GM21390 (cell line): ENCODE measurements around the gene RASAL1.

Source experiments
- ATAC-seq: cut with Tn5 transposase; IDR thresholded peaks from one replicate; pipeline ENCODE4 v1.9.1; 2021; ENCODE audit not compliant: unreplicated experiment

The RASAL1 gene

GRCh38 chr12:113162102-113163029 lies 26.8 kb upstream of the RASAL1 start:
- ATAC-seq, result no peak

GRCh38 chr12:113161415-113162016 lies 26.0 kb upstream of the RASAL1 start:
- no peak for ATAC-seq

- no peak for ATAC-seq
Measured at GRCh38 chr12:113159937-113160336, 24.4 kb upstream of the RASAL1 start.

- ATAC-seq, result no peak
Measured at GRCh38 chr12:113158439-113159203, 23.1 kb upstream of the RASAL1 start.

- ATAC-seq, result no peak
Measured at GRCh38 chr12:113157218-113157859, 21.8 kb upstream of the RASAL1 start.

GRCh38 chr12:113155646-113156045 lies 20.1 kb upstream of the RASAL1 start:
- no peak for ATAC-seq

GRCh38 chr12:113155060-113155459 lies 19.5 kb upstream of the RASAL1 start:
- ATAC-seq, result no peak

GRCh38 chr12:113154351-113154973 lies 18.9 kb upstream of the RASAL1 start:
- ATAC-seq, result no peak

- ATAC-seq, result peak; percentile 55
Measured at GRCh38 chr12:113152835-113153814, 17.6 kb upstream of the RASAL1 start.

- ATAC-seq, result no peak
Measured at GRCh38 chr12:113152196-113152834, 16.8 kb upstream of the RASAL1 start.

GRCh38 chr12:113151655-113152054 lies 16.1 kb upstream of the RASAL1 start:
- no peak for ATAC-seq

- no peak for ATAC-seq
Measured at GRCh38 chr12:113149361-113150150, 14.0 kb upstream of the RASAL1 start, which contains the start of gene CFAP73. CFAP73 (plus strand) TSS chr12:113149724; CDS start chr12:113149858, 134 bp downstream.

GRCh38 chr12:113146999-113147398 lies 11.4 kb upstream of the RASAL1 start:
- ATAC-seq, result no peak

- no peak for ATAC-seq
Measured at GRCh38 chr12:113145720-113146551, 10.4 kb upstream of the RASAL1 start.

GRCh38 chr12:113144806-113145205 lies 9.2 kb upstream of the RASAL1 start:
- no peak for ATAC-seq

GRCh38 chr12:113143959-113144358 lies 8.4 kb upstream of the RASAL1 start:
- ATAC-seq, result no peak

- no peak for ATAC-seq
Measured at GRCh38 chr12:113142886-113143332, 7.3 kb upstream of the RASAL1 start.
